Mucosa of gallbladder (tissue), 1 donor: ENCODE data around the gene IGSF22. TPM values are rescaled to one million over a fixed set of nuclear protein-coding genes. Genes with fewer than 3 reads are reported as not detected.
A peak's percentile ranks its signal among the peaks of the same experiment; 100 is the strongest.

ENCODE experiments used
- DNase-seq: peaks from one replicate; pipeline ENCODE4 v3.0.0-alpha.2; 2020; ENCODE audit warnings: low spot score
- total RNA-seq: library from RNA; stranded (reverse); gene quantifications from one replicate; pipeline ENCODE4 v1.2.1, GENCODE V29; 2021
- donor health status: DM: no; HTN: no; CAD: no.

The IGSF22 gene
- total RNA-seq, 1 donor from 2014 or later, result 4.9 TPM

- no peak for DNase-seq
These were observed 18.0 kb upstream of the IGSF22 start for GRCh38 chr11:18743900-18744514.

- no peak for DNase-seq
These were observed 17.4 kb upstream of the IGSF22 start for GRCh38 chr11:18743365-18743764.

GRCh38 chr11:18741783-18742182 is 15.8 kb upstream of the IGSF22 start:
- DNase-seq, result no peak

GRCh38 chr11:18739685-18740084 is 13.7 kb upstream of the IGSF22 start:
- no peak for DNase-seq

- DNase-seq, result no peak
These were observed 11.7 kb upstream of the IGSF22 start for GRCh38 chr11:18737642-18738041.

GRCh38 chr11:18736590-18737148 is 10.7 kb upstream of the IGSF22 start:
- no peak for DNase-seq

- DNase-seq, result no peak
These were observed 7.2 kb upstream of the IGSF22 start for GRCh38 chr11:18733202-18733601.

GRCh38 chr11:18731949-18732821 is 6.2 kb upstream of the IGSF22 start:
- DNase-seq, result peak; percentile 61

GRCh38 chr11:18731441-18731840 is 5.5 kb upstream of the IGSF22 start:
- DNase-seq, result no peak

- DNase-seq, result no peak
These were observed 4.0 kb upstream of the IGSF22 start for GRCh38 chr11:18730020-18730419.

GRCh38 chr11:18729426-18729825 is 3.4 kb upstream of the IGSF22 start:
- DNase-seq, result no peak

GRCh38 chr11:18728658-18729057 is 2.7 kb upstream of the IGSF22 start:
- DNase-seq, result no peak

GRCh38 chr11:18727479-18728236 is 1.7 kb upstream of the IGSF22 start:
- no peak for DNase-seq

- no peak for DNase-seq
These were observed 2.0 kb downstream of the IGSF22 start for GRCh38 chr11:18723991-18724390.

GRCh38 chr11:18722293-18722637 is 3.7 kb downstream of the IGSF22 start:
- DNase-seq, result no peak

GRCh38 chr11:18721561-18722292 is 4.3 kb downstream of the IGSF22 start:
- peak; percentile 45 for DNase-seq

- DNase-seq, result peak; percentile 79
These were observed 5.0 kb downstream of the IGSF22 start for GRCh38 chr11:18720808-18721560.

GRCh38 chr11:18720091-18720807 is 5.7 kb downstream of the IGSF22 start:
- no peak for DNase-seq

GRCh38 chr11:18715476-18715875 is 10.5 kb downstream of the IGSF22 start:
- no peak for DNase-seq

GRCh38 chr11:18714443-18714780 is 11.6 kb downstream of the IGSF22 start:
- no peak for DNase-seq
